HS-5 (cell line): ENCODE results near the gene CEMIP.

Experiments
- DNase-seq: peaks from one replicate; pipeline ENCODE4 v3.0.0-alpha.2; 2012; ENCODE audit warnings: low read depth

CEMIP gene

DNA sequence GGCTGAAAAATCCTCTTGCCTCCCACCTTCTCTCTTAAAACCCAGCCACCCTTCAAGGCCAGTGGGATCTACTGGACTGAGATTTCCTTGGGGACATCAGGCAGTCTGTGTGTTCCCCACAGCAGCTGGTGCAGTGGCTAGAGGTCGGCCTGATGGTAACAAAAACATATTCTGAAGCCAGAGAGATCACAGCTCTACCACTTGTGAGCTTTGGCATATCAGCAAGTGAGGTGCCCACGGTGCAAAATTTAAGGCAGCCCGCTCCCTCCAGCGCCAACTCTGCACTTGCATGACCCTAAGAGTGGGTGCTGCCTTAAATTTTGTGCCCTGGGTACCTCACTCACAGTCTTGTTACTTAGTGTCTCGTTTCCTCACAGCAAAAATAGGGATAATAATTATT lies 113.2 kb downstream of the CEMIP start:
- no peak for DNase-seq

DNA sequence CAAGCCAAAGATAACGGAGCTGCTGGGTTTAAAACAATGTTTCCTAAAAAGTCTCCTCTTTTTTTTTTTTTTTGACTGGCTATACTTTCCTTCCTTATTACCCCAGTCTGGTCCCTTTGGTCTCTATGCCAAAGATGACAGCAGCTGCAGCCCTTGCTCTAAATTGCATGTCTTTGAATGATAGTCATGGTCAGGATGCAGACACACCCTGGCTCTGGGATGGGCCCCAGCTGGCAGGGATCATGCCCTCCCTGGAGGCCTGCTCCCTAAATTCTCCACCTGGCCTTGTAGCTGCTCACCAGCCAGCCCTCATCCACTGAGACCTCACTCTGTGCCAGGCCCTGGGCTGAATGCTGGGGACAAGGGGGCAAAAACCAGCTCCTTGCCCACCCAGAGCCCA lies 114.6 kb downstream of the CEMIP start:
- DNase-seq: peak; percentile 19

DNA sequence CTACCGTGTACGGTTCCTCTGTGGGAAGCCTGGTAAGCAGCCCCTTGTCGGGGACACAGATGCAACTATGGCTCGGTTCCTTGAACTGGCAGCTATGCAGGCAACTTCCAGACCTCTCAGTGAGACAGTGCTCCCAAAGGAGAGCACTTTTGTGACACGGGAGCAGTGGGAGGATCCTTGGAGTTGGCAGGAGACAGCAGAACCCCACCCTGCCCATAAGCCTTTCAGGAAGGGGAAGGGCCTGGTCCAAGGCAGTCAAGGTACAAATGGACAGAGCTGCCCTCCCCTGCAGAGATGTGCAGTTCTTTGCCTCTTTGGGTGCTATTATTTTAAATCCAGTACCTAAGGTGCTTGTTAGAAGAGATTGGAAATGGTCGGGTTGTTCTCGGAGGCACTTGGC lies 115.9 kb downstream of the CEMIP start:
- no peak for DNase-seq

DNA sequence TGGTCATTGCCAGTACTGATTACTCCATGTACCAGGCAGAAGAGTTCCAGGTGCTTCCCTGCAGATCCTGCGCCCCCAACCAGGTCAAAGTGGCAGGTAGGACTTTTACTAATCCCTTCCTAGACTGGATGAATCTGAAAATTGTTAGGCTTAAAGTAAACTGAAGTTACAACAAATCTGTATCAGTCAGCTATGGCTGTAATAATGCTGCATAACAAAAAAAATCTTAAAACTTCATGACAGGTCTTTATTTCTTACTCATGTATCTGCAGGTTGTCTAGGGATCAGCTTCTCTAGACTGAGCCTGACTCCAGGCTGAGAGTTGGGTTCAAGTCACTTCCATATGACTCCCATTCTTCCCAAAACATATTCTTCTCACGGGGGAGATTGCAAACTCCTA lies 116.8 kb downstream of the CEMIP start:
- DNase-seq: no peak

DNA sequence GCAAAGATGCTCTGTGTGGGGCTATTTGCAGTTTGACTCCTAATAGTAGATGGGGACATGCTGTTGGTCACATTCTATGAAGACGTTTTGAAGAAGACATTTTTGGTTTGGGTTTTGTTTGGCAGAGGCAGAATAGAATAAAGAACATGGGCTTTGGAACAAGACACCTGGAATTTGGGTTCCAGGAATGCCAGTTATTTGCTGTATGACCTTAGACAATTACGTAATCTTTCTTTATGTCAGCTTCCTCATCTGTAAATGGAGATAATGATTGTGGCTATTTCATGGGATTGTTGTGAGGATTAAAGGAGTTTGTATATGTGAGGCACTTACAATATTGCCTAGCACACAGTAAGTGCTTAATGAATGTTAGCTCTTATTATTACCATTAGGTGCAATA lies 118.9 kb downstream of the CEMIP start:
- DNase-seq: no peak

DNA sequence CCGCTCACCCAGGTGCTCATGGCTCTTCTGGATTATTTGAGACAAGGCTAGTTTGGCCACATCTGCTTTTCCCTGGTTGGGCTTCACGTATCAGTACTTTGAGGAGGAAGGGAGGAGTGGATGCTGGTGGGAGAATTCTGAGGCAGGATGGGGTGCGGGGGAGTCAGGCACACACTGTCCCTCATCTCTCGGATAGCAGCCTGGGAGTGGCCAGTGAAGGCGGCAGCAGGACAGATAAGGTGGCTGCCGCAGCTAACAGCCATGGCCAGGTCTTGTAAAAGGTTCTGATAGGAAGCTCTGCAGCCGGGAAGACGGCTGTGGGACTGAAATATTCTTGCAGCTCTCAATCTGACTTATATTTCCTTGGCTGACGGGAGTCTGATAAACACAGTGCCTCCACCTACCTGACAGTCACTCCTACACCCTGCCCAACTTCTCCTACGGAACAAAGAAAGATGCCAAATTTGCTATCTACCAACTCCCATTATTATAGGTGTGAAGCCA lies 123.2 kb downstream of the CEMIP start:
- no peak for DNase-seq

DNA sequence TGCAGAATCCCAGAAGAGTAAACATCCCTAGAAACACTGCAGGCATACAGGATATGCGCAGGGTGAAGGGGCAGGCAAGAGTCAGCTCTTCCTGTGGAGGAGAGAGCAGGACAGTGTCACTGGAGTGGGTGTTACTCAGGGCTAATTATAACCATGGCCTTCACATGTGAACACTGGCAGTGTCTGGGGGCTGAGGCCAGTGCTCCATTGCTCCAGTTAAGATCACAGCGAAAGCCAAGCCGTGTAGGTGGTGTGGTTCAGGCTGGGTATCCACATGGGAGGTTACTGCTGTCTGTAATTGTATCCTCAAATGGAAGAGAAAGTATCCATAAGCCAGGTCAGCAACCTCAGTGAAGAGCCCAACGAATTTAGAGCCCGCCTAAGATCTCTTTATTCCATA lies 125.8 kb downstream of the CEMIP start:
- no peak for DNase-seq

DNA sequence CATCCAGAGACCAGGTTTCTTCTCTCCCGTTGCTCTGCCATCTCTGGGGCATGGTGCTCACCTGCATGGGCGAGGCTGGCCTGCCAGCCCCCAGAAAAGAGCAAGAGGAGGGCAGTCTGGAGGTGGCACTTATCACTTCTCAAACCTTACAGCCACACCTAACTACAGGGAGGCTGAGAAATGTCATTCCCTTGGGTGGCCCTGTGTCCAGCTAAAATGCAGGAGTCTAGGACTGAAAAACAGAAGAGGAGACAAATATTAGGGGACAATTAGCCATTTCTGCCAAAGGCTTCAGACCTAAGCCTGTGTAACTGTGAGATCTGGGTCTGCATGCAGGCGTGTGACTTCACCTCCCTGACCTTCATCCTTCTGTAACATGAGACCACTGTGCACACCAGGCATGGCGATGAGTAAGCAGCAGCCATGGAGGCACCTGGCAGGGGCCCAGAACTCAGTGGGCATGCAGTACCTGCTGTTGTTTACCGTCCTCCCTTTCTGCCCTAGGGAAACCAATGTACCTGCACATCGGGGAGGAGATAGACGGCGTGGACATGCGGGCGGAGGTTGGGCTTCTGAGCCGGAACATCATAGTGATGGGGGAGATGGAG lies 127.1 kb downstream of the CEMIP start:
- DNase-seq: no peak

DNA sequence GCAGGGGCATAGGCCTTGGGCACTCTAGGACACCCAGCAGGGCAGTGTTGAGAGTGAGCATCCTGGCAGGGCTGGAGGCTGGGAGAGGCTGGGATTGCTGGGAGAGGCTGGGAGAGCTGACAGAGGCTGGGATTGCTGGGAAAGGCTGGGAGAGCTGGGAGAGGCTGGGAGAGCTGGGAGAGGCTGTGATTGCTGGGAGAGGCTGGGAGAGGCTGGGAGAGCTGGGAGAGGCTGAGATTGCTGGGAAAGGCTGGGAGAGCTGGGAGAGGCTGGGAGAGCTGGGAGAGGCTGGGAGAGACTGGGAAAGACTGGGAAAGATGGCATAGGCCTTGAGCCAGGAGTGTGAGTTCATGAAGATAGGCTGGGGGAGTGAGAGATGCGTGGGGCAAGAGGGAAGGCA lies 132.7 kb downstream of the CEMIP start:
- DNase-seq: no peak

DNA sequence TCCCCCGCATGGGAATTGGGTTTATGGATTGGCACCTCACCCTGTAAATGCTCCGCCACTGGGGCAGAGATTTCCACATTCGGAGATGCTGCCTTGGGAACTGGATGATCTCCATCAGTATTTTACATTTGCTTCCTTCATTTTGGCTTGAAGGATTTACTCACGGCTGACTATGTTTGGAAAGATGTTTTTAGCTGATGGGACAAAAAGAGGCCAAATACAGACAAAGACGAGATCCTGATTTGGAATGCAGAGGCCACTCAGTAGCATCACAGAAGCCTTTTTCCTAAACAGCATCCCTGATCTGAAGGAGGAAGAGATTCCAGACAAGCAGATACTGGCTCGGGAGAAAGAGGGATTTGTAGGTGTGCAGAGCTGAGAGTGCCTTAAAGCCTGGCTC lies 133.5 kb downstream of the CEMIP start:
- no peak for DNase-seq

DNA sequence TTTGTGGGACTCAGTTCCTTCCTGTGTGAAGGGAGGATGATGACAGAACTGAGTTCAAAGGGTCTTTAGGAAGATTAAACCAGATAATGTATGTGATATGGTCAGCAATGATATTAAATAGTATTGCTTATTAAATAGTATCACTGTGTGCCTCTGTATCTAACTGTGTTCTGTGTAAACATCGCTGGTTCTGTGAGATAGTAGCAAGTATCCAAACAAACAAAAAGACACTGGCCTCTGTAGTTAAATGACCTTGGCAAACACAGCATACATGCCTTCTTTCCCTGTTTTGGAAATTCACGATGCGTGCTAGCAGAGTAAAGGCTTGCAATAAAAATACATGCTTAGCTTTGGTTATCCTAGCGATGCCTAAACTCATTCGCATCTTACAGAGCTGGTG lies 134.4 kb downstream of the CEMIP start:
- DNase-seq: no peak

DNA sequence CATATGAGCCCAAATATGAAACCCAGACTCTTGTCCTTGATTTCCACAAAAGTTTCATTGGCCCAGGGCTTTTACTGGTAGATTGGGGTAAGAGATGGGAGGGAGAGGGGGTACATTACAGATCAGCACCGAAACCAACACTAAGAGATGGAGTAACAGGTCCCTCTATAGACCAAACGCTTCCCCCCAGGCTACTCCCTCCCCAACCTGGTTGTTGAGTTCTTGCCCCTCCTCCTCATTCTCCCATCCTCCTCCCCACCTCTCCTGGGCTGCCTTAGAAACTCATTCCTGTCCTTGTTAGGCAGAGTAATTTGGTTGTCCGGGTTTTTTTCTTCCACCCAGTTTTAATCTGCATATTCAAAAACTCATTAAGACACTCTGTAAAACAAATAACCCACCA lies 136.3 kb downstream of the CEMIP start:
- DNase-seq: no peak

DNA sequence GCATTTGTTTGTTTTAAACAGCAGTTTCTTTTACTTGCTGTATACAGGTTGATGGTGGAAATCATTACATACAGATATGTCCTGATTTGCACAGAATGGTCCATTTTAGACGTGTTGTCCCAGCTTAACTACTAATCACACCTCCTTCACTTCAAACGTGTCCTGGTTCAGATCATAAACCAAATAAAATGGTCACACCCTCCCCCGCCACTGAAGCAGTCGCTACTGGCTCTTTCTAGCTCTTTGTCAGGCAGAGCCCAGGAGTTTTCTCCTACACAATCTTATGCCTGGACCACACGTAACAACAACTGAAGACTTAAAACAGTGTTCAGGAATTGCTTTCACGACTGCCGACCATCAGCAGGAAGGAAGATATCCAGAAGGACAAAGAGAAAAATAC lies 136.9 kb downstream of the CEMIP start:
- no peak for DNase-seq

DNA sequence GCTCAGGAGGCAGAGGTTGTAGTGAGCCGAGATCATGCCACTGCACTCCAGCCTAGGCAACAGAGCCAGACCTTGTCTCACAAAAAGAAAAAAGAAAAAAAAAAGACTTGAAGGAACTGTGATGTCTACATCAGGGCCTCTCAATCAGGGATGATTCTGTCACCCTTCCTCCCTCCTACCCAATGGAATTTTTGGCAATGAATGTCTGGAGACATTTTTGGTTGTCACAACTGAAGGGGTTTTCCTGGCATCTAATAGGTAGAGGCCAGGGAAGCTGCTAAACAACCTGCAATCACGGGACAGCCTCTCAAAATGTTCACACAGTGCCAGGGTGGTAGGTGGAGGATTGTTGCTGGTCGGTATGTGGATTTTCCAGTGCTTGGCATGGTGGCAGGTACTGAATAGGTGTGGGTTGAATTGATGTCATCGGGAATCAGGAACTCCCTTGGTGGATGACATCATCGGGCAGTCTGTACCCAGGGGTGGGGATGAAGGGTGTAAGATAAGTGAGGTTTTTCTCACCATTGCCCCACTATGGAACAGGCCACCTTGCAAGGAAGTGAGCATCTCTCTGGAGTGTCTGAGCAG lies 139.1 kb downstream of the CEMIP start:
- no peak for DNase-seq

DNA sequence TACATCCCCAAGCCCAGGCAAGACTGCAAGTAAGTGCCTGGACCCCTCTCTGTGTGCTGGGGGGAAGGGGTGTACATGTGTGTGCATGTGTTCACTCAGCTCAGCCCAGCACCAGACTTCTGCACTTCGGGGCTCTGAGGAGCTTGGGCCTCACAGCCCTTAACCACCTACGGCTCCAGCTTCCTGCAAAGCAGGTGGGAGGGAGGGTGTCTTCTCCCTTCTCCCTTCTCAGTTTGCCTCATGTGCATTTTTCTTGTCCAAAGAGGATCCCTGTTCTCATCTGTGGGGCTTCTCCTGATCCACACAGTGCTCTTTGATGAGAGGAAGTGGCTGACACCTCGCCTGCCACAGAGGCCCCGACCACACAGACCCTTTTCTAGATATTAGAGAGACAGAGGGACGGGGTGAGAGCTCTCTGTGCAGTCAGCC lies 141.1 kb downstream of the CEMIP start:
- DNase-seq: no peak

DNA sequence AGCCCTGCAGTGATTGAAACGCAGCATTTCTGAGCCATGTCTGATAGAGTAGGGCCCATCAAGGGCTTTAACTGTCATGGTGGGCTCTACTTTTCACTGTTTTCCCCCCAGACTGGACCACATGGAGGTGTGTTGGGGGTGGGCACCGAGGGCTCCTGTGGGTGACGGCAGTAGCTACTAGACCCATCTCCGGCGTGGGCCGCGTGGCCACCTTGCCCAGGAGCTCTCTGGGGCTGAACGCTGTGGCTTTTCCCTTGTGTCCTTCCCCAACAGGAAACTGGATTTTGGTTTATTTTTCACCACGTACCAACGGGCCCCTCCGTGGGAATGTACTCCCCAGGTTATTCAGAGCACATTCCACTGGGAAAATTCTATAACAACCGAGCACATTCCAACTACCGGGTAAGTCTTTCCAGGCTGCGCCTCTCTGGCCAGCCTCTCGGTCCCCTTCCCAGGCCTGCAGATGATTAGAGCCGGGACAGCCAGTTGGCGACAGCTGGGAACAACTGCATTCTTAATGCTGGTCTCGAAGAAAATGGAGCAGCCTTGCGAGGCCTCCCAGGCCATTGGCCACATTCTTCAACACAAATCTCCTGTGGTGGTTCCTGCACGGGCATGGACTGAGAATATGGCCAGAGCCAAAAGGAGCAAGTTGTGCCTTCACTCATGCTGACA lies 142.7 kb downstream of the CEMIP start:
- no peak for DNase-seq

DNA sequence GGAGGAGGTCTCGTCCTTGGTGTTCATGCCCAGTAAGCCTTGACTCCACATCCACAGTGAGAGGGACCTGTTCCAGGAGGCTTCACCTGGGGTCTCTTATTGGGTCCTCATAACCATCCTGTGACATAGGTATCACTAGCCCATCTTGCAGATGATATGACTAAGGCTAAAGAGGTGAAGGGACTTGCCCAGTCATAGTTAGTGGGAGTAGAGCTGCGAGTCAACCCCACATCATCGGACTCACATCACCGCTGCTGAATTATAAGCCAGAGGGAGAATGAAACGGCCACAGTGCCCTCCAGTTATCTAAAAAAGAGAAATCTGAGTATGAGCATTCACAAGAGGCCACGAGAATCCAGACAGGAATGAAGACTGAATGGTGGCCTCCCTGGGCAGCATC lies 144.5 kb downstream of the CEMIP start:
- DNase-seq: no peak

DNA sequence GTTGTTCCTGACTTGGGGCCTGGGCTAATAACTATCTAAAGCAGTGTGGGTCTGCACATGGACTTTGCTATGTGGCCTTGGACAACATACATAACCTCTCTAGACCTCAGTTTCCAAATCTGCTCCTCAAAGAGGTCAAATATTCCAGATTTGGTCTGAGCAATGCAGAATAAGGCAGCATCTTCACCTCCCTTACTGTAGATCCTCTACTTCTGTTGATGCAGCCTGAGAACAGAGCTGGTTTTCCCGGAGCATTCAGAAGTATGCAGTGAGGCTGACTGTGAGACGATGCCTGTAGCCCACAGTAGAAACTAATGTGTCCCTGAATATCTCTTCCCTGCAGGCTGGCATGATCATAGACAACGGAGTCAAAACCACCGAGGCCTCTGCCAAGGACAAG lies 145.1 kb downstream of the CEMIP start:
- no peak for DNase-seq

DNA sequence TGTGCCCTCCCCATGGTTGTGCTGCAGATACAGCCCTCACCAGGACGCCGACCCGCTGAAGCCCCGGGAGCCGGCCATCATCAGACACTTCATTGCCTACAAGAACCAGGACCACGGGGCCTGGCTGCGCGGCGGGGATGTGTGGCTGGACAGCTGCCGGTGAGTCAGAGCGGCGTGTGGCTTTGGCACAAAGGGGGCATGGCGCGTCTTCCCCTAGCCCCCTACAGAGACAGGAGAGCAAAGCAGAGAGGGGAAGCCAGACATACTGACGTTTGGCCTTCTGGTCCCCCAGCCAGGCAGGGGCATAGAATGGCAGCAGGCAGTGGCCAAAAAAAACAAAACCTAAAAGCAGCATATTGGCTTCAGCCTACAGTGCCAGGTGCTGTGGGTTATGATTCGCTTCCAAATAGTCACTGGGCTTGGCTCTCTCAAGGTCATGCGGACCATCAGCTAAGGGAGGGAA lies 146.5 kb downstream of the CEMIP start:
- DNase-seq: no peak

DNA sequence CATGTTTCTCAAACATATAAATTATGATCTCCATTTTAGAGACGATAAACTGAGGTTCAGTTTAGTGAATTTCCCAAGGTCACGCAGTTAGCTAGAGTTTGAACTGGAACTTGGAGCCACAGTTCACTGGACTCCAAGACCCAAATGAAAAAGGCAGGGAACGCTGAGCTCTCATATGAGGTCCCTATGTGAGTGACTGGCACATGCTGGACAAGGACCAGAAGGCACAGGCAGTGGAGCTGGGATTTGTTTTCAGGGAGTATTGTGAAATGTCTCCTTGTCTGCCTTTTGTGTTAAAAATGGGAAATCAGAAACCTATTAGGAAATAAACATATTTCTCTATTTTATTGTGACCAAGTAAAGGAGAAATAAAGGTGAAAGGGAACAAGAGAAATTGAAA lies 147.0 kb downstream of the CEMIP start:
- DNase-seq: no peak

DNA sequence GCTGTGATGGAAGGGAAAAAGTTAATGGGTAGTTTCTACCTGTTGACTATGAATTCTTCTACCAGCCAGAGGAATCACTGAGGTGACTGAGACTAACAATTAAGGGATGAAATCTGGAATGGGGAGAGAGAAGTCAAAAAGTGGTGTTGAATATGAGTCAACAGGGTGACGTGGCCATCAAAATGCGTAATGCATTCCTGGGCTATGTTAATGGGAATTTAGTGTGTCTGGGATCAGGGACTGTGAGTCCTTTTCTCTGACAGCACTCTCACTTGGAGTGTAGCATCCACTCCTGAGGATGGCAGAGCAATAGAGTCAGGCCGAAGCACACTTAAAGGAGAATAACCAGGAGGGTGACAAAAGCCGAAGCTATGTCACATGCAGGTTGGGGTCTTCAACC lies 150.1 kb downstream of the CEMIP start:
- peak; percentile 72 for DNase-seq

DNA sequence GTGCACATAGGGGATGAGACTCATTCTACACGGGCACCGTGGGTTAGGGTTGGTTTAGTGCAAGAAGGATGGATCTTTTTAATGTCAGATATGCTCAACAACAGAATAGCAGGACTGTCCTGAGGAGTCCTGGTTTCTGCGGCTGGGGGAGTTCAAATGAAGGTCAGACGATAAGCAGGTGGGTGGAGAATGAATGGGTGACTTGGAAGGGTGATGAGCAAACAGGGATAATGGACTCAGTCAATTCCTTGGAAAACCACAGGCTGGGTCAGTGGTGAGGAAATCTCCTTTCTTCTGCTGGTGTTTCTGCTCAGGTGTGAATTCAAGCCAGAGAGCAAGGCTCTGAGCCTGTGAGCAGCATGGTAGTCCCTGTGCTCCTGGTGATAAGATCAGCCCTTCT lies 150.5 kb downstream of the CEMIP start:
- DNase-seq: no peak

DNA sequence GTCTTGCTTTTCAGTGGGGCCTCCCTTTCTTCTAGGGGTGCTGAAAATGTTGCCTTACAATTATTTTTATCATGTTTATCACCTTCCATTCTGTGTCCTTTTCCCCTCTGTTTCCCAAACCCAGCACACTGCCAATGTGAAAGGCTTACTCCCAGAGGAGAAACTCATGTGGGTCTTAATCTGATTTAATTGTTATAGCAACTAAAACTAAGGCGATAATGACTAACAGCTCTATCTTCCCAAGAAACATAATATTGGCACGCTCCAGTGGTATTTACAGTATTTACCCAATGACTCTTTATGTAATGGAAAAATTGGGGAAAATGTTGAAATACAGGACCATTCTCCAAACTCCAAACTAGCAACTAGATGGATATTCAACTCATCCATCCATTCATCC lies 152.0 kb downstream of the CEMIP start:
- DNase-seq: no peak
